A673 (cell line): ENCODE data around the gene CTNNA2. TPM values are rescaled to one million over a fixed set of nuclear protein-coding genes. Genes with fewer than 3 reads are reported as not detected.

Source experiments
- BruUV-seq: library from RNA; stranded (reverse); fragments of 400-500 nt; replicated peaks from 2 replicates; lab custom pipeline; 2021; lab: Mats Ljungman, UMichigan
- CTCF ChIA-PET: fragments of 300-600 bp; sonication (Branson Sonifier 250); formaldehyde crosslinking; loops from one replicate; lab custom pipeline; 2022; ENCODE audit warnings: antibody characterized with exemption; lab: Charles Lee
- POLR2A ChIA-PET: fragments of 300-600 bp; sonication (Branson Sonifier 250); formaldehyde crosslinking; loops from one replicate; lab custom pipeline; 2022; ENCODE audit warnings: antibody characterized with exemption; ENCODE audit not compliant: low non-redundant PET; lab: Charles Lee
- DNase-seq: peaks from one replicate; pipeline ENCODE4 v3.0.0-alpha.2; 2015; ENCODE audit warnings: low spot score
- H3K27ac ChIP-seq: fragments of 200-600 bp; sonication (generic); 2 replicates; pipeline ENCODE4 v1.5.1; 2016; ENCODE audit warnings: mixed run types, low read depth, mild to moderate bottlenecking, mixed read lengths, antibody characterized with exemption, low read length; ENCODE audit not compliant: poor library complexity, severe bottlenecking
- H3K27me3 ChIP-seq: fragments of 200-600 bp; sonication (generic); replicated peaks from 2 replicates; pipeline ENCODE4 v1.6.1; 2017; ENCODE audit warnings: mixed run types, low read depth, mild to moderate bottlenecking, mixed read lengths, antibody characterized with exemption, low read length; ENCODE audit not compliant: insufficient read depth, poor library complexity
- H3K36me3 ChIP-seq: fragments of 200-600 bp; sonication (generic); 2 replicates; pipeline ENCODE4 v1.6.1; 2016; ENCODE audit warnings: mixed run types, mild to moderate bottlenecking, mixed read lengths, antibody characterized with exemption, low read length; ENCODE audit not compliant: insufficient read depth, poor library complexity, severe bottlenecking
- H3K4me1 ChIP-seq: fragments of 200-600 bp; sonication (generic); 2 replicates; pipeline ENCODE4 v1.6.1; 2017; ENCODE audit warnings: mixed run types, mild to moderate bottlenecking, mixed read lengths, antibody characterized with exemption, low read length; ENCODE audit not compliant: insufficient read depth, poor library complexity, severe bottlenecking
- H3K4me3 ChIP-seq: fragments of 200-600 bp; sonication (generic); 2 replicates; pipeline ENCODE4 v1.5.1; 2016; ENCODE audit warnings: low read depth, mixed run types, mild to moderate bottlenecking, mixed read lengths, low read length; ENCODE audit not compliant: poor library complexity, severe bottlenecking
- H3K9me3 ChIP-seq: fragments of 200-600 bp; sonication (generic); 2 replicates; pipeline ENCODE4 v1.6.1; 2016; ENCODE audit warnings: mixed run types, low read depth, mild to moderate bottlenecking, mixed read lengths, antibody characterized with exemption, low read length; ENCODE audit not compliant: poor library complexity, severe bottlenecking
- CTCF ChIP-seq: fragments of 300-800, 200-600 bp; sonication (generic); conservative IDR thresholded peaks from 2 replicates; pipeline ENCODE4 v1.5.1; 2017; ENCODE audit warnings: low read depth, mild to moderate bottlenecking, antibody characterized with exemption, low read length, moderate library complexity, mixed read lengths
- EZH2 ChIP-seq: fragments of 200-600 bp; sonication (generic); IDR thresholded peaks from 2 replicates; pipeline ENCODE4 v1.6.1; 2017; ENCODE audit warnings: borderline replicate concordance, low read depth, mild to moderate bottlenecking, mixed read lengths, antibody characterized with exemption, low read length; ENCODE audit not compliant: poor library complexity, severe bottlenecking
- intact Hi-C: fragments of 100-400 bp; cut with micrococcal nuclease; formaldehyde crosslinking; loops from one replicate; pipeline ENCODE4 v1.10.0; 2022; ENCODE audit not compliant: unreplicated experiment
- total RNA-seq: library from RNA; stranded (reverse); gene quantifications from 2 replicates; pipeline ENCODE4 v1.2.3, GENCODE V29; 2021

Gene CTNNA2
- total RNA-seq, 1 experiment from 2014 or later: not detected

GRCh38 chr2:80222644-80223043, 709.8 kb downstream of the CTNNA2 start:
- Histone ChIP-seq H3K36me3 (no peaks in the 10 kb centered on the region), H3K27ac (no peak overlapping the region), H3K9me3 (no peaks in the 10 kb centered on the region), H3K27me3 (no peaks in the 10 kb centered on the region), H3K4me1 (no peaks in the 10 kb centered on the region), H3K4me3 (no peak overlapping the region)
- CTCF ChIA-PET: no interaction called here
- DNase-seq: no peak
- TF ChIP-seq EZH2: no peak
- no peak for TF ChIP-seq CTCF
- intact Hi-C loops: no loop called here
- BruUV-seq: no TSS peak
- POLR2A ChIA-PET: no interaction called here

GRCh38 chr2:80231421-80231820, 718.6 kb downstream of the CTNNA2 start:
- intact Hi-C loops: no loop called here
- Histone ChIP-seq H3K36me3 (no peaks in the 10 kb centered on the region), H3K4me3 (no peak overlapping the region), H3K27me3 (no peaks in the 10 kb centered on the region), H3K9me3 (no peaks in the 10 kb centered on the region), H3K4me1 (no peaks in the 10 kb centered on the region), H3K27ac (no peak overlapping the region)
- no peak for DNase-seq
- TF ChIP-seq EZH2 (no peak), CTCF (no peak)
- no TSS peak for BruUV-seq
- ChIA-PET POLR2A (no interaction called here), CTCF (no interaction called here)

GRCh38 chr2:80233333-80233732, 720.5 kb downstream of the CTNNA2 start:
- BruUV-seq: no TSS peak
- ChIA-PET POLR2A (no interaction called here), CTCF (no interaction called here)

More at GRCh38 chr2:80233333-80233732, 720.5 kb downstream of the CTNNA2 start:
- intact Hi-C loops: no loop called here
- DNase-seq: no peak
- TF ChIP-seq EZH2 (no peak), CTCF (no peak)
- H3K4me3 ChIP-seq: no peak overlapping the region
- H3K9me3 ChIP-seq: no peaks in the 10 kb centered on the region
- no peaks in the 10 kb centered on the region for H3K4me1 ChIP-seq
- no peaks in the 10 kb centered on the region for H3K36me3 ChIP-seq
- no peak overlapping the region for H3K27ac ChIP-seq
- no peaks in the 10 kb centered on the region for H3K27me3 ChIP-seq
